WTC11 (cell line): ENCODE data around the gene ZNF17. TPM values are rescaled to one million over a fixed set of nuclear protein-coding genes. Genes with fewer than 3 reads are reported as not detected.

Experiments
- ATAC-seq: fragments of 200-7000 bp; cut with Tn5 transposase; 2 replicates; pipeline ENCODE4 v1.10.0; 2021; ENCODE audit warnings: mild to moderate bottlenecking, moderate library complexity
- CTCF ChIA-PET: fragments of 300-600 bp; sonication (Branson Sonifier 250); formaldehyde crosslinking; loops from one replicate; lab custom pipeline; 2021; ENCODE audit warnings: antibody characterized with exemption; lab: Charles Lee
- POLR2A ChIA-PET: fragments of 350-600 bp; sonication (Branson Sonifier 250); formaldehyde crosslinking; loops from one replicate; lab custom pipeline; 2021; ENCODE audit warnings: antibody characterized with exemption; lab: Charles Lee
- DNase-seq: peaks from one replicate; pipeline ENCODE4 v3.0.0; 2021; ENCODE audit warnings: low spot score
- H3K27ac Mint-ChIP-seq: 2 replicates; pipeline ENCODE4 v1.8.0; 2021; ENCODE audit warnings: mixed read lengths
- H3K27me3 Mint-ChIP-seq: 2 replicates; pipeline ENCODE4 v1.8.0; 2021; ENCODE audit warnings: low read depth, mild to moderate bottlenecking, moderate library complexity, mixed read lengths
- H3K36me3 Mint-ChIP-seq: 2 replicates; pipeline ENCODE4 v1.8.0; 2021; ENCODE audit warnings: mixed read lengths
- H3K4me1 Mint-ChIP-seq: 2 replicates; pipeline ENCODE4 v1.8.0; 2022; ENCODE audit warnings: mixed read lengths
- H3K4me3 Mint-ChIP-seq: 2 replicates; pipeline ENCODE4 v1.8.0; 2021; ENCODE audit warnings: mild to moderate bottlenecking, moderate library complexity, mixed read lengths
- H3K9me3 Mint-ChIP-seq: 2 replicates; pipeline ENCODE4 v1.8.0; 2021; ENCODE audit warnings: mixed read lengths
- AFF4 ChIP-seq: sonication (generic); formaldehyde crosslinking; IDR thresholded peaks from 2 replicates; pipeline ENCODE4 v1.8.1; 2023; ENCODE audit warnings: mild to moderate bottlenecking, missing genetic modification reagents, borderline replicate concordance
- CREB1 ChIP-seq: sonication (generic); formaldehyde crosslinking; IDR thresholded peaks from 2 replicates; pipeline ENCODE4 v1.8.0; 2023; ENCODE audit warnings: mild to moderate bottlenecking, missing genetic modification reagents
- ERG ChIP-seq: fragments of 250-450 bp; sonication (Bioruptor Pico); IDR thresholded peaks from 2 replicates; pipeline ENCODE4 v1.8.0; 2021; ENCODE audit warnings: mild to moderate bottlenecking
- ESRRA ChIP-seq: sonication (generic); formaldehyde crosslinking; IDR thresholded peaks from 2 replicates; pipeline ENCODE4 v1.8.1; 2022; ENCODE audit warnings: mild to moderate bottlenecking, missing genetic modification reagents, borderline replicate concordance
- GRHL2 ChIP-seq: fragments of 250-450 bp; sonication (Bioruptor Pico); IDR thresholded peaks from 2 replicates; pipeline ENCODE4 v1.8.0; 2022; ENCODE audit warnings: mild to moderate bottlenecking, moderate library complexity; ENCODE audit not compliant: insufficient replicate concordance, severe bottlenecking
- GTF2I ChIP-seq: fragments of 250-450 bp; sonication (Bioruptor Pico); conservative IDR thresholded peaks from 2 replicates; pipeline ENCODE4 v1.4.0; 2021; ENCODE audit warnings: mild to moderate bottlenecking
- HMGA2 ChIP-seq: fragments of 250-450 bp; sonication (Bioruptor Pico); IDR thresholded peaks from 2 replicates; pipeline ENCODE4 v1.4.0; 2021; ENCODE audit warnings: mild to moderate bottlenecking, moderate library complexity
- IRF1 ChIP-seq: sonication (generic); formaldehyde crosslinking; IDR thresholded peaks from 2 replicates; pipeline ENCODE4 v1.8.0; 2023; ENCODE audit warnings: missing genetic modification reagents
- NR3C1 ChIP-seq: sonication (generic); formaldehyde crosslinking; conservative IDR thresholded peaks from 2 replicates; pipeline ENCODE4 v1.8.1; 2023; ENCODE audit warnings: low read depth, mild to moderate bottlenecking, missing genetic modification reagents
- PREB ChIP-seq: sonication (generic); formaldehyde crosslinking; IDR thresholded peaks from 2 replicates; pipeline ENCODE4 v1.8.1; 2022; ENCODE audit warnings: mild to moderate bottlenecking, missing genetic modification reagents, moderate library complexity, borderline replicate concordance
- RELA ChIP-seq: sonication (generic); formaldehyde crosslinking; IDR thresholded peaks from 2 replicates; pipeline ENCODE4 v1.8.1; 2022; ENCODE audit warnings: missing genetic modification reagents, mild to moderate bottlenecking, borderline replicate concordance
- TCF7 ChIP-seq: sonication (generic); formaldehyde crosslinking; IDR thresholded peaks from 2 replicates; pipeline ENCODE4 v1.8.0; 2022; ENCODE audit warnings: mild to moderate bottlenecking, low read depth, missing genetic modification reagents, moderate library complexity
- ZBTB21 ChIP-seq: sonication (generic); formaldehyde crosslinking; IDR thresholded peaks from 2 replicates; pipeline ENCODE4 v1.8.1; 2023; ENCODE audit warnings: mild to moderate bottlenecking, missing genetic modification reagents, borderline replicate concordance
- ZNF121 ChIP-seq: sonication (generic); formaldehyde crosslinking; IDR thresholded peaks from 2 replicates; pipeline ENCODE4 v1.8.0; 2023; ENCODE audit warnings: missing genetic modification reagents
- ZNF281 ChIP-seq: sonication (generic); formaldehyde crosslinking; IDR thresholded peaks from 2 replicates; pipeline ENCODE4 v1.8.0; 2023; ENCODE audit warnings: mild to moderate bottlenecking, missing genetic modification reagents
- ZNF423 ChIP-seq: fragments of 250-450 bp; sonication (Bioruptor Pico); IDR thresholded peaks from 2 replicates; pipeline ENCODE4 v2.1.2; 2022; ENCODE audit warnings: mild to moderate bottlenecking, moderate library complexity
- ZNF425 ChIP-seq: fragments of 250-450 bp; sonication (Bioruptor Pico); conservative IDR thresholded peaks from 2 replicates; pipeline ENCODE4 v1.9.0; 2021; ENCODE audit warnings: mild to moderate bottlenecking
- ZNF512 ChIP-seq: sonication (generic); formaldehyde crosslinking; IDR thresholded peaks from 2 replicates; pipeline ENCODE4 v1.8.1; 2022; ENCODE audit warnings: missing genetic modification reagents, borderline replicate concordance
- total RNA-seq: library from RNA; stranded (reverse); gene quantifications from 3 replicates; pipeline ENCODE4 v1.2.3, GENCODE V29; 2021

ZNF17 gene
- total RNA-seq, 1 experiment from 2014 or later = 7.7 TPM

- Mint-ChIP-seq H3K27ac (no peak overlapping the region), H3K36me3 (peaks cover 25% of the 10 kb centered on the region)
- POLR2A ChIA-PET = no interaction called here
Observed at GRCh38 chr19:57395710-57396109, 15.3 kb upstream of the ZNF17 start.

GRCh38 chr19:57398868-57399267 is 12.1 kb upstream of the ZNF17 start:
- H3K36me3 Mint-ChIP-seq = peaks cover 25% of the 10 kb centered on the region
- H3K9me3 Mint-ChIP-seq = peaks cover 17% of the 10 kb centered on the region
- H3K27ac Mint-ChIP-seq = no peak overlapping the region
- H3K4me3 Mint-ChIP-seq = no peak overlapping the region
- ChIA-PET CTCF (interaction anchor here (1.4 kb wide), 1 partner anchor 7 kb away, joined by 3 read pairs; no protein-coding TSS in a partner anchor), POLR2A (interaction anchor here (0.6 kb wide), 1 partner anchor 15 kb away, joined by 4 read pairs; no protein-coding TSS in a partner anchor)
- no peak for ATAC-seq
- DNase-seq = no peak
- no peaks in the 10 kb centered on the region for H3K4me1 Mint-ChIP-seq
- H3K27me3 Mint-ChIP-seq = no peaks in the 10 kb centered on the region; the same call in 1 of the 2 replicates
- TF ChIP-seq HMGA2 (CRISPR knock-in tag) (no peak), IRF1 (no peak), ZNF121 (CRISPR knock-in tag) (no peak), ZNF281 (CRISPR knock-in tag) (no peak), CREB1 (no peak), GTF2I (CRISPR knock-in tag) (no peak), ESRRA (CRISPR knock-in tag) (no peak), ERG (CRISPR knock-in tag) (no peak), PREB (CRISPR knock-in tag) (no peak), ZNF512 (CRISPR knock-in tag) (no peak), ZNF425 (CRISPR knock-in tag) (no peak), RELA (CRISPR knock-in tag) (no peak), TCF7 (CRISPR knock-in tag) (no peak)

More at GRCh38 chr19:57395710-57396109, 15.3 kb upstream of the ZNF17 start:
- peaks cover 7% of the 10 kb centered on the region for H3K4me1 Mint-ChIP-seq
- TF ChIP-seq ZNF121 (CRISPR knock-in tag) (no peak), ESRRA (CRISPR knock-in tag) (no peak), AFF4 (CRISPR knock-in tag) (no peak), CREB1 (no peak), ZNF423 (CRISPR knock-in tag) (no peak), ZBTB21 (CRISPR knock-in tag) (no peak), NR3C1 (CRISPR knock-in tag) (no peak), GRHL2 (CRISPR knock-in tag) (no peak)
- no peaks in the 10 kb centered on the region; the same call in 1 of the 2 replicates for H3K27me3 Mint-ChIP-seq
- no peak for ATAC-seq
- H3K9me3 Mint-ChIP-seq = no peaks in the 10 kb centered on the region
- DNase-seq = no peak
- CTCF ChIA-PET = no interaction called here
- H3K4me3 Mint-ChIP-seq = no peak overlapping the region
